HFF-Myc (cell line): Measurements from ENCODE around the gene SLC35F4.

Source experiments
- DNase-seq: peaks from one replicate; pipeline ENCODE4 v3.0.0-alpha.2; 2011; ENCODE audit warnings: low read depth; ENCODE audit errors: extremely low read depth
- H3K4me3 ChIP-seq: replicated peaks from 2 replicates; pipeline ENCODE4 v1.5.1; 2011; ENCODE audit warnings: low read depth, mild to moderate bottlenecking, control low read depth, low read length
- TF ChIP-seq, protein P1 (sequence below): IDR thresholded peaks from 2 replicates; pipeline ENCODE4 v1.5.1; 2012; ENCODE audit warnings: mild to moderate bottlenecking, low read depth, low read length, control low read depth; ENCODE audit errors: missing control alignments

Gene SLC35F4

DNA sequence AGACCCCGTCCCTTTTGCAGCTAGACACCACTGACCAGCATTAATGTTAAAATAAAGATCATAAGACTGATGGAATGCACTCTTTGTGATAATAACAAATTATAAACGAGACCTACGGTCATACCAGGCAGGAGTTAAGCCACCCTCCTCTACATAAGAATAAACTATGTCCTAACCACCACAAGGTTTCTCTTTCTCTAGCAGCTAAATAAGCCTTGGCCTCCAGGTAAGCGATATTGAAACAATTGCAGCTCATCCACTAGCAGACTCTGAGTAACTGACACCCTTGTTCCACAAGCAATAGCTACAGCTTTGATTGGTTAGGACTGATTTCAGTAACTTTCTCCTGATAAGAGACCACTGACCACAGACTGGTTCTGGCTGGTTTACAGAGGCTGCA, 228.0 kb downstream of the SLC35F4 start:
- H3K4me3 ChIP-seq = no peak overlapping the region
- DNase-seq = no peak
- TF ChIP-seq, protein P1, sequence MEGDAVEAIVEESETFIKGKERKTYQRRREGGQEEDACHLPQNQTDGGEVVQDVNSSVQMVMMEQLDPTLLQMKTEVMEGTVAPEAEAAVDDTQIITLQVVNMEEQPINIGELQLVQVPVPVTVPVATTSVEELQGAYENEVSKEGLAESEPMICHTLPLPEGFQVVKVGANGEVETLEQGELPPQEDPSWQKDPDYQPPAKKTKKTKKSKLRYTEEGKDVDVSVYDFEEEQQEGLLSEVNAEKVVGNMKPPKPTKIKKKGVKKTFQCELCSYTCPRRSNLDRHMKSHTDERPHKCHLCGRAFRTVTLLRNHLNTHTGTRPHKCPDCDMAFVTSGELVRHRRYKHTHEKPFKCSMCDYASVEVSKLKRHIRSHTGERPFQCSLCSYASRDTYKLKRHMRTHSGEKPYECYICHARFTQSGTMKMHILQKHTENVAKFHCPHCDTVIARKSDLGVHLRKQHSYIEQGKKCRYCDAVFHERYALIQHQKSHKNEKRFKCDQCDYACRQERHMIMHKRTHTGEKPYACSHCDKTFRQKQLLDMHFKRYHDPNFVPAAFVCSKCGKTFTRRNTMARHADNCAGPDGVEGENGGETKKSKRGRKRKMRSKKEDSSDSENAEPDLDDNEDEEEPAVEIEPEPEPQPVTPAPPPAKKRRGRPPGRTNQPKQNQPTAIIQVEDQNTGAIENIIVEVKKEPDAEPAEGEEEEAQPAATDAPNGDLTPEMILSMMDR = no peak

DNA sequence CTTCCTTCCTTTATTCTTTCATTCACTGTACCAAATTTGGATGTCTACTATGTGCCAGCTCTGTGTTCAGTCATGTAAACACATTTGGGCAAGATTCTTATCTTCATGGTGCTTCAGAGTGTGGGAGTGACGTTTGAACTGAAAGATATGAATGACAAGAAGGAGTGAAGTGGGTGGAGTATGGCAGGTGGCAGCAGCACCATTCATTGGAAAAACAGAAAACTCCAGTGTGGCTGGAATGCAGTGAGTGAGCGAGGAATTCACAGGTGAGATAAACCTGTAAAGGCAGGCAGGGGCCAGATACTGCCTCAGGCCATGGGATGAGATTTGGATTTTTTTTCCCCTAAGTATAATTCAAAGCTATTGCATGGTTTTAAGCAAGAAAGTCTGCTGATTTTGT, 231.6 kb downstream of the SLC35F4 start:
- no peak for DNase-seq
- no peak overlapping the region for H3K4me3 ChIP-seq
- TF ChIP-seq, protein P1 = no peak

DNA sequence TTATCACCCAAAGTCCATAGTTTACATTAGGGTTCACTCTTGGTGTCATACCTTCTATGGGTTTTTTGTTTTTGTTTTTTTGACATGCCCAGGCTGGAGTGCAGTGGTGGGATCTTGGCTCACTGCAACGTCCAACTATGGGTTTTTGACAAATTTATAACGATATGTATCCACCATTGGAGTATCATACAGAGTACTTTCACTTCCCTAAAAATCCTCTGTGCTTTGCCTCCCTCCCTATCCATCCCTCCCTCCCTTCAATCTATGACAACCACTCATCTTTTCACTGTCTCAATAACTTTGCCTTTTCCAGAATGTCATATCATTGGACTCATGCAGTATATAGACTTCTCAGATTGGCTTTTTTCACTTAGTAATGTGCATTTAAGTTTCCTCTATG, 233.2 kb downstream of the SLC35F4 start:
- DNase-seq = no peak
- no peak overlapping the region for H3K4me3 ChIP-seq
- TF ChIP-seq, protein P1 = no peak

DNA sequence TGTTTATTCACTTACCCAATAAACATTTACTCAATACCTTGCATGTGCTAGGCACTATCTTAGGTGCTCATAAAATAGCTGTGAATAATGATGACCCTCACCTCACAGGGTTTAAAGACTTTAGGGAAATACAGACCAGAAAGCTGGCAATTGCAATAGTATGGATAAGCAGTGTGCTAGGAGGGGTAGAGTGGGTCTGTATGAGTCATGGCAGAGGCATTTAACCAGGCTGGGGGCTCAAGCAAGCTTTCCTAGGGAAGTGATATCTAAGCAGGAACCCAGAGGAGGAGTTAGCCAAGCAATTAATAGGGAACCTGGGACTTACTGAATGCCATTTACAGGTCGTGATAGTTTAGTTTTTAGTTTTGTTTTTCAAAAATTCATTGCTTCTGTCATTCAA, 248.4 kb downstream of the SLC35F4 start:
- DNase-seq = no peak
- H3K4me3 ChIP-seq = no peak overlapping the region
- TF ChIP-seq, protein P1 = no peak

DNA sequence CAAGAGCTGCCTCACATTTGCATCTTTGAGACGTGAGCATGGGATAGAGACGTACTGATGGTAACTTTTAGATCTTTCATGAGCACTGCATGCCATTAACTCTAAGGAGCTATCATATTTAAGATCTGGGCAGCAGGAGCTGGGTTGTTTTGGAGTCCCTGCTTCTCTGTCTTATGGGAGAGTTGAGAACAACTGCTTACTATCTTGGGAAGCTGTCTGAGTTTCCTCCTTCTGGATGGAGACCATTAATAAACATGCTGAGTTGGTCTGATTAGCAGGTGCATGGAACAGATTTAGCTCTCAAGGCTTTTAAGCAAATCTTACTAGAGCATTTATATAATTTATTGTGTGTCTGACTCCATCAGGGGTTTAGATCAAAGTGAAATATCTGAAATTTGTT, 252.9 kb downstream of the SLC35F4 start:
- no peak for DNase-seq
- no peak overlapping the region for H3K4me3 ChIP-seq
- TF ChIP-seq, protein P1 = no peak

DNA sequence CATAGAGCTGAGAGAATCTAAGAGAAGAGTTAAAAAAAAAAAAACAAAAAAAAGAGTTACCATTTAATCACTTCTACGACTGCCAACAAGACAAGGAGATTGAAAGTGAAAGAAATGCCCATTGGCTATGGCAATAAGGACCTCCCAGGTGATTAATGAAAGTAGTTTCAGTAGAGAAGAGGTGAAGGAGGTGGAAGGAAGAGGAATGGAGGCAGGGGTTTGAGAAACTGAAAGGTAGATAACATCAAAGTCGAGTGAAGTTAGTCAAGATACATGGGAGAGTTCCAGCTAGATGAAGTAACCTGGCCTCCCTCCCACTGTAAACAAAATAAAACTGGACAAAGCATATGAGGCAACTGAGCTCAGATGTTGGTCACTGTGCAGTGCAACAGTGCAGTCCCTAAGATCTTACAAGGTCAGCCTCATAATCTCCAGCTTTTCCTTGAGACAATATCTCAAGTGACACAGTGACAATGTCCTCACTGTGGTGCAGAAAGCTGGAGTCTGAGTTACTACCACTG, 254.3 kb downstream of the SLC35F4 start:
- TF ChIP-seq, protein P1 = no peak
- no peak for DNase-seq
- H3K4me3 ChIP-seq = no peak overlapping the region

DNA sequence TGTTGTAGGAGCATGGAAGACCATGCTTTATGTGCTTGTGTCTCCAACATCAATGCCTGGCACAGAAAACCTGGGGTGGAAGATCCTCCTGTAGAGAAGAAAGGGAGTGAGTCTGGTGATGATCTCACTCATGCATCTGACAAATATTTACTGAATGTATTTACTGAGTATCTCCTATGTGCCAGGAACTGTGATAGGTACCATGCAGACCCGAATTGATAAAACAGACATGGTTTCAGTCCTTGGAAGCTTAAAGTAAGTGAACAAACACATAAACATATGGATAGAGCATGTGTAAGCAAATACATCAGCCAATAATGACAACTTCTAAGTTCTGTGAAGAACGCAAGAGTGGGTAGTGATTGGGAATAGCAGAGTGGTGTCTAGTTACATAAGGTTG, 255.3 kb downstream of the SLC35F4 start:
- no peak overlapping the region for H3K4me3 ChIP-seq
- no peak for DNase-seq
- TF ChIP-seq, protein P1 = no peak
